T1000 (cell line): Measurements from ENCODE around the gene RNFT2.

Source experiments
- DNase-seq: peaks from one replicate; lab custom pipeline; 2025; ENCODE audit warnings: mixed read lengths; lab: John Stamatoyannopoulos, UW

The RNFT2 gene

GRCh38 chr12:116833474-116833873 is 95.4 kb downstream of the RNFT2 start:
- no peak for DNase-seq

- no peak for DNase-seq
Observed at GRCh38 chr12:116835484-116835883, 97.4 kb downstream of the RNFT2 start.

GRCh38 chr12:116837097-116837496 is 99.0 kb downstream of the RNFT2 start:
- no peak for DNase-seq

GRCh38 chr12:116838365-116838764 is 100.2 kb downstream of the RNFT2 start:
- no peak for DNase-seq

GRCh38 chr12:116839287-116839830 is 101.2 kb downstream of the RNFT2 start:
- DNase-seq: no peak

GRCh38 chr12:116843085-116843484 is 105.0 kb downstream of the RNFT2 start:
- DNase-seq: no peak

GRCh38 chr12:116849216-116849615 is 111.1 kb downstream of the RNFT2 start:
- DNase-seq: no peak

GRCh38 chr12:116852303-116852702 is 114.2 kb downstream of the RNFT2 start:
- no peak for DNase-seq

- no peak for DNase-seq
Observed at GRCh38 chr12:116853507-116853906, 115.4 kb downstream of the RNFT2 start.

- DNase-seq: no peak
Observed at GRCh38 chr12:116855744-116856470, 117.8 kb downstream of the RNFT2 start.

- no peak for DNase-seq
Observed at GRCh38 chr12:116856729-116857128, 118.6 kb downstream of the RNFT2 start.

GRCh38 chr12:116859079-116859478 is 121.0 kb downstream of the RNFT2 start:
- DNase-seq: no peak

GRCh38 chr12:116860263-116860662 is 122.1 kb downstream of the RNFT2 start:
- DNase-seq: no peak

- DNase-seq: no peak
Observed at GRCh38 chr12:116861320-116861719, 123.2 kb downstream of the RNFT2 start.

GRCh38 chr12:116862167-116862566 is 124.1 kb downstream of the RNFT2 start:
- DNase-seq: no peak

GRCh38 chr12:116863275-116863767 is 125.2 kb downstream of the RNFT2 start:
- no peak for DNase-seq

GRCh38 chr12:116864371-116865160 is 126.5 kb downstream of the RNFT2 start:
- no peak for DNase-seq

- DNase-seq: no peak
Observed at GRCh38 chr12:116867523-116867922, 129.4 kb downstream of the RNFT2 start.

- no peak for DNase-seq
Observed at GRCh38 chr12:116870306-116870705, 132.2 kb downstream of the RNFT2 start.

- DNase-seq: no peak
Observed at GRCh38 chr12:116874324-116874995, 136.3 kb downstream of the RNFT2 start.

GRCh38 chr12:116876151-116876869 is 138.2 kb downstream of the RNFT2 start:
- DNase-seq: no peak
